Putamen (tissue), 1 donor: ENCODE measurements around the gene COA4.
A peak's percentile ranks its signal among the peaks of the same experiment; 100 is the strongest.

Experiments used
- DNase-seq: peaks from one replicate; pipeline ENCODE4 v3.0.0-alpha.2; 2016; ENCODE audit warnings: low spot score

Gene COA4

DNA sequence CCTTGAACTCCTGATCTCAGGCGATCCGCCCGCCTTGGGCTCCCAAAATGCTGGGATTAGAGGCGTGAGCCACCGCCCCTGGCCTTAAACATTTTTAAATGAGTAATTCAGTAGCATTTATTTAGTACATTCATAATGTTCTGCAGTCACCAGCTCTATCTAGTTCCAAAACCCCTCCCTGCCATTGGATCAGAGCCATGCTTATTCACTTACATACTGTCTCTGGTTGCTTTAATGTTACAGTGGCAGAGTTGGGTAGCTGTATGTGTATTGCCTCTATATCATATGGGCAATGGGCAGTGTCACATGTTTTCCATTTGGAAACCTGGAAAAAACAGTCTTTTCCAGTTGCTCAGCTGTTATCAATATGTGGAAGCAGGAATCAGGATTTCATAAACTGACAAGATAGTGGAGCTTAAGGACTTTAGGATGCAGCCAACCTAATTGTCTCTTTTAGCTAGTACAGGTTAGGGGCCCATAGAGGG, 10.5 kb downstream of the COA4 start:
- DNase-seq: no peak

DNA sequence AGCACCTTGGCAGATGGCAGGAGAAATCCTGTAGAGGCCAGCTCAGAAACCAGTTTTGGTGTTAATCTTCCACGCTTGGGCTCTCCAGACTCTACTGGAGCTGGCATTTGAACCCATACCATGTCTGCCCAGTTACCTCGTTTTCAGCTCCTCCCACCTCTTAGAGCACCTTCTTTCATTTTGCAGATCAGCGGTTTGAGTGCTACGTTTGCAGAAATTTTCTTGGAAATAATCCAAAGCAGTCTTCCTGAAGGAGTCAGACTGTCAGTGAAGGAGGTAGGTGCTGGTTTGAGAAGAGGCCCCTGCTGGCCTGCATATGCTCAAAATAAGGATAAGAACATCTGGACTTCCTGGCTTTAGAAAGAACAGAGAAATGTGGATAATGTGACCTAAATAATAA, 13.7 kb downstream of the COA4 start:
- DNase-seq: no peak

DNA sequence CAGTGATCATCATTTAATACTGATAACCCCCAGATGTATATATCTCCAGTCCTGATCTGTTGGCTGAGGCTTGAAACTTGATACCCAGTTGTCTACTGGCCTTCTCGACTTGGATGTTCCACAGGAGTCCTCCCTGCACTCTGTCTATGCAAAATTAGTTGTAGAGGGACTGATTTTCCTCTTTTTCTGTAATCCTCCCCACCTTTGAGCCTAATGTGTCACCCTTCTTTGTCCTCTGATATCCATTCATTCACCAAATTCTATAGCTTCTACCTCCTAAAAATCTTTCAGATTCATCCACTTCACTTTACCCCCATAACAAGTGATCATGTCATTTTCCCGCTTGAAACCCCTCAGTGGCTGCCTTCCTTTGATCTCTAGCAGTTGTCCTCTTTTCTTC, 16.4 kb downstream of the COA4 start:
- no peak for DNase-seq

DNA sequence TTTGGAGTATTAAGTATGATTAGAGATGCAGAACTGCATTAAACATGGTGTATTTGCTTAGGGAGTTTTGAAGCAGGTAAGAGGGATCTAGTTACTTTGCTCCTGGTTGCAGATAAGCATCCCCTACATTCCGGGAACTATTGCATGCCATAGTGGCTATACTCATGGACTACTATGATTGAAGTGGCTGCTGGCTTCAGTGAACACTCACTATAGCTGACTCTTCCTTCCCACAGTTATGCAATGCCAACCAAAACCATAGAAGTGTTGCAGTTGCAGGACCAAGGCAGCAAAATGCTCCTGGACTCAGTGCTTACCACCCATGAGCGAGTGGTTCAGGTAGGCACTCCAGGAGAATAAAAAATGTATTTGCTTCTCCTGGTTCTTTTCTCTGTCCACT, 17.0 kb downstream of the COA4 start:
- DNase-seq: no peak

DNA sequence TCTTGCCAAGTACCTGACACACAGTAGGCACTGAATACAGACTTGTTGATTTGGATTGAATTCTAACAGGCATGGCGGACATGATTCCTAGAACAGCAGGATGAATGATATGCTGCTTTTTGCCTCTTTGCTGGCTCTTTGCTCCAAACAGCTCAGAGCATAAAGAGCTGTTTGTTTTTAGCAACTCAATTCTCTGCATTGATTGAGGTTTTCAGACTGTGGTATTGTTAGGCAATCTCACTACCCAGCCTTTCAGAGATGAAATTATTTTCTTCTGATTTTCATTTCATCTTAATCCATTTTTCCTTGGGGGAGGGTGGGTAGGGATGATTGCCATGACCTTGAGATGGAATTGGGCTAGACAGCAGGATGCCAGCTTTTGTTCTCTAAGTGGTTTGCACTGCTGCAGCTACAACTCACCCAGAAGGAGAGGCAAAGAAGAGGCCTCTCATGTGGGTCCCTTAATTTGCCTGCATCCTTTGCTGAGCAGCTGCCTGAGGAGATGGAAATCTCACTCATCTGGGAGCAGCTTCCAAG, 20.5 kb downstream of the COA4 start:
- DNase-seq: peak; percentile 85

DNA sequence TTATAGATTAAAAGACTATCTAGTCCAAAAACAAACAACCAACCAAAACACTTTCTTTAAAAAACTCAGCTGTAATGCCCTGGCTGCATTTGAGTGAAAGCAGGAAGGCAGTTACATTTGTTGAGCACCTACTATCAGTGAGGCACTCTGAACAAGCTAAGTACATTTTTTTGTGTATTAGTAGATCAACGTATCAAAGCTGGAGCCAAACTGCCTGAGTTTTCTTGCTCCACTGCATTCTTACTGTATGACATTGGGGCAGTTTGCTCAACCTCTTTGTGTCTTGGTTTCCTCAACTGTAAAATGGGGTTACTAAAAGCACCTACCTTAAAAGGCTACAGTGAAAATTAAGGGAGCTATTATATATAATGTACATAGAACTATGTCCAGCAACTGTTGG, 22.0 kb downstream of the COA4 start:
- no peak for DNase-seq

DNA sequence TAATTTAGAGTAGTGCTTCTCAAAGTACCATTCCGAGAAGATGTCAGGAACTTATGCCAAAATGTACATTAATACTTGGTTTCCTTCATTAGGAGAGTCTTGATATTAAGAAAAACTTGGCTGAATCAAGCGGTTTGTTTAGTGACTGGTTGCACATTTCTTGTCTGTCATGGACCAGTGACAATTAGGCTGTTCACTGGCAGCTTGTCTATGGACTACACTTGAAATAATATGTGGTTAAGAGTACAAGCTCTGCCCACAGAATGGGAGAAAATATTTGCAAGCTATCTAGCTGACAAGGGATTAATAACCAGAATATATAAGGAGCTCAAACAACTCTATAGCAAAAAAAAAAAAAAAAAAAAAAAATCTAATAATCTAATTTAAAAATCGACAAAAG, 24.6 kb downstream of the COA4 start:
- no peak for DNase-seq

DNA sequence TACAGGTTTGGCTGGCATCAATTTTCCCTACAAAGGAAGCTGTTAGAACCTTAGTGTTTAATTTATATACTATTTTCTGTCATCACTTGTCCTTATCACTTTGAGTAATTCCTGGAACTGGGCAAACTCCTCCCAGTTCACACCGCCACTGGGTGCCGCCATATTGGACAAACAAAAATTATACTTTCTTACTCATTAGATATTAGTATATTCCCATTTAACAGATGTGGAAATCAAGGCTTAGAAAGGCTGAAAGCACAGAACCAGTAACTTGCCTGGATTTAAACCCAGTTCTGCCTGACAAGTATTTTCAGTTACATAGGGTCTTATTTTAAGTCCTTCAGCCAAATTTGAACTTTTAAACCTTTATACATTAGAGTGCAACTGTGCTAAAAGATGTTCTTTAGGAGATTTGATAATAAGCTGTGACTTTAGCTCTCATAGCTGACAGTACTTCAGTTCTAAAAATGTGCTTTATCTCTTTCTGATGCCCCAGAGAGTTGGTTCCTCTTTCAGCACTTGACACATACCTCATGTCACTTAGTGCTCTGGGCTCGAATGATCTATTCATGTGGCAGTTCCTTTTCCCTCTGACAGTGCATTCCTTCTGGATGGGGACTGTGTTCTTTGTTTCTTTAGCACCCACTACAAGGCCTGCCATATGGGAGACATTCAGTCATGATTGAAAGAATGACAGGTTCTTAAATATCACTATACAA, 25.4 kb downstream of the COA4 start:
- no peak for DNase-seq

DNA sequence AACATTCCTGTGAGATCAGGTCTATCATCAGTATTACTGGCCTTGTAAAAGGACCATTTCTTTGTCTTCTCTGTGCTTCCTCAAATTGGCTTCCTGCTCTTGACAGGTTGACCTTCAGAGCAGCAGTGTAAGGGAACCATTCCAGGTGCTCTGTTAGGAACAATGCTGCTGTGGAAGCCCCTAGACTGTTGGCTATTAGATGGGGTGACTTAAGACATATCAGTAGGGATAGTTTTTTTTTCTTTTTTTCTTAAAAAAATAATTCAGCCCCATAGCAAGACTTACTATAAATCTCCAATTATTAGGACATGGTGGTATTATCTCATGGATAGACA, 37.6 kb downstream of the COA4 start:
- DNase-seq: no peak

DNA sequence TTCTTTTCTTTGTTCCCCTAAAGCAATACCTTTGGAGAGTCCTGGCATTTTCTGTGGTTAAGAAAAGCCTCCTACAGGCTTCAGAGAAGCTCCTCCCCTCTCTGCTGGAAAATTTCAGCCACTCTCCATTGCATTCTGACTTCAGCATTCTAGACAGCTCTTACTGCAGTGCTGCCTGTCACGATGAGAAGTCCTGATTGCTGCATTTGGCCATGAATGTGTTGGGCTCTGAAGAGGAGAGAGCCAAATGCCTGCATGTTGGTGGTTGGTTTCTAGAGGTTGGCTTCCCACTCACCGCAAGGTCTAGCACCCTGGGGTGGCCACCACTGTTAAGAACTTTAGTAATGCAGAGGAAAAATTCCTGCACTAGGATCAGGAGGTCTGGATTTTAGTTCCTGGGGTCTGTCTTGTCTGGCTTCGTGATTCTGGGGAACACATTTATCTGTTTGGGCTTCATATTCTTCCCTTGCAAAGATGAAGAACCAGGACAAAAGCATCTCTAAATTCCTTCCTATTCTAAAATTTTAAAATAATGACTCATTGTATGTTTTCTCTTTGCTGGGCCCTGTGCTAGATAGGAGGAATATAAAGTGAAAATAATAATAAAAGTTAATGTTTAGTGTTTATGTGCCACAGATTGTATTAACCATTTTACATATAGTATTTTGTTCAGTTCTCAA, 38.1 kb downstream of the COA4 start:
- DNase-seq: no peak

DNA sequence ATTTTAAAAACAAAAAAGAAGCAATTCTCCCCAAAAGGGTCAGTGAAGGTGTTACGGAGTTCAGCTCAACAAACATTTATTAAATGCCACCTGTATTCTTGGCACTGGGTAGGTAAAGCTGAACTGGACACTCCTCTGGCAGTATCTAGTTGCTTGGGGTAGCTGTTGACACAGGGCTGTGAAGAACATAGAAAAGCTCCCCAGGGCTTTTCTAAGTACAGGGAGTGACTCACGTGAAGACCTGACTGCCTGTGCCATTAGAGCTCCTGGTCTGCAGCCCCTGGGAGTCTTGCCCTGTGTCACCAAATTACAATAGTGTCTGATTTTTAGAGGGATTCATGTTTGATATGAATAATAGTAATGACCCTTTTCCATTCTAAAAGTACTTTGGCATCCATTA, 43.6 kb downstream of the COA4 start:
- DNase-seq: no peak

DNA sequence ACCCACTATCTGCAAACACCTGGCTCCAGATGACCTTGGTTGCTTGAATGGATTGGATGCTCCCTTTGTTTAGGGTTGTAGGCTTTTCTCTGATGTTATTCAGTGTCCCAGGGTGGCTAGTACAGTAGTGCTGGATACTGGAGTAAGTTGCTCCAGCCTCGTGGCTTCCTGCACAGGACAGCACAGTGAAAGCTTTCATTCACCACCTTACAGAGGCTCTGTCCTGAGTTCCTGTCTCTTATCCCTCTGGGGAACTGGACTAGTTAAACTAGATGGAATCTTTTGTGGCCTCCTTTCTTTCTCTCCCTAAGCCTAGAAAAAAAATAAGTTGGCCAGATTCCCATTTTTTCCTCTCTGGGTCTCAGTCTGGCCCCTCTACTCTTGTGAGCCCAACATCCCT, 46.4 kb downstream of the COA4 start:
- DNase-seq: no peak
